HEK293 (cell line): Measurements from ENCODE around the gene CRTC2.

ENCODE experiments used
- ZNF23 ChIP-seq: fragments of 450-650 bp; formaldehyde crosslinking; IDR thresholded peaks from 2 replicates; pipeline ENCODE4 v1.5.1; 2016; ENCODE audit warnings: missing biosample characterization, missing genetic modification characterization, borderline replicate concordance
- TF ChIP-seq, protein P1 (sequence below): fragments of 450-650 bp; formaldehyde crosslinking; IDR thresholded peaks from 2 replicates; pipeline ENCODE4 v1.5.1; 2016; ENCODE audit warnings: missing biosample characterization, missing genetic modification characterization

DNA sequence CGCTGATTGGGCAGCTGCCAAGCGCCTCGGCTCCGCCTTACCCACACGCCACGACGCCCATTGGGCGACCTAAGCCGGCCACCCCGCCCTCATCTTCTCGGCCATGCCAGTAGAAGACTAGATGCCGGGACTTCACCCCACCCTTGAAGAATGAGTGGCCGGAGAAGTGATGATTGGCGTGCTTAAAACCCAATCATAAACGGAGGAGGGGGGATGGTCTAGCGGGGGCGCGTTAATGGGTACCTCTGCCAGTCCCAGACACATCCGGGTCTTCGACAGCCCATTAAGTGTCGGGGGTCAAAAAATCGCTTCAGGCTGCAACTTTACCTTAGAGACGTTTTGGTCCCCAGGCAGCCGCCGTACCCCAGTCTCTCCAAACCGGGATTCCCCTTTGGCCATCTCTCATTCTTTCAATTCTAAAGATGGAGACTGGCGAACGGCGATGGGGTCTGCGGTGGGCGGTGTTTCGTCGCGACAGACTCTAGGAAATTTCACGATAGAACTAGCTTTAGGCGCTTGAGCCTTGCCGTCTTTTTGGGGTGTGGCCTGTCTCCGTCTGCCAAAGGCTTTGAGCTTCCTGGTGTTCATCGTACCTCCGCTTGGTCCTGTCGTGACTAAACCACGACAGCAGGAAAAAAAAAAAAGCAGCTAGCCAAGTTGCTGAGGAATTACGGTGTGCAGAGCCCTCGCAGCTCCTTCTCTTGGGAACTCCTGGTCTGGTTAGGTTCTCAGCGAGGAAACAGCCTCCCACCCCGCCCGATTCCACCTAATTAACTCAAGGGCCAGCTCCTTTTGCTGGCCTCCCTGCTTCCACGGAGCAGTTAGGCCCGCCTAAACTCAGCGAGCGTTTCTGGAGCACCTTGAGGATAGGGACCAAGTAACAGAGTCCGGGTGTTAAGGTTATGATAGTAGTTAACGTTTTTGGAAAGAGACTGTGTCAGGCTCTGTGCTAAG is 35.2 kb downstream of the CRTC2 start, which contains the start of gene GATAD2B:
- TF ChIP-seq, protein P1, sequence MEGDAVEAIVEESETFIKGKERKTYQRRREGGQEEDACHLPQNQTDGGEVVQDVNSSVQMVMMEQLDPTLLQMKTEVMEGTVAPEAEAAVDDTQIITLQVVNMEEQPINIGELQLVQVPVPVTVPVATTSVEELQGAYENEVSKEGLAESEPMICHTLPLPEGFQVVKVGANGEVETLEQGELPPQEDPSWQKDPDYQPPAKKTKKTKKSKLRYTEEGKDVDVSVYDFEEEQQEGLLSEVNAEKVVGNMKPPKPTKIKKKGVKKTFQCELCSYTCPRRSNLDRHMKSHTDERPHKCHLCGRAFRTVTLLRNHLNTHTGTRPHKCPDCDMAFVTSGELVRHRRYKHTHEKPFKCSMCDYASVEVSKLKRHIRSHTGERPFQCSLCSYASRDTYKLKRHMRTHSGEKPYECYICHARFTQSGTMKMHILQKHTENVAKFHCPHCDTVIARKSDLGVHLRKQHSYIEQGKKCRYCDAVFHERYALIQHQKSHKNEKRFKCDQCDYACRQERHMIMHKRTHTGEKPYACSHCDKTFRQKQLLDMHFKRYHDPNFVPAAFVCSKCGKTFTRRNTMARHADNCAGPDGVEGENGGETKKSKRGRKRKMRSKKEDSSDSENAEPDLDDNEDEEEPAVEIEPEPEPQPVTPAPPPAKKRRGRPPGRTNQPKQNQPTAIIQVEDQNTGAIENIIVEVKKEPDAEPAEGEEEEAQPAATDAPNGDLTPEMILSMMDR (tag by site-specific recombination), result no peak
- no peak for TF ChIP-seq ZNF23
